Osteoblast (primary cell): Measurements from ENCODE around the gene HDGFL2. TPM values are rescaled to one million over a fixed set of nuclear protein-coding genes. Genes with fewer than 3 reads are reported as not detected.
A peak's percentile ranks its signal among the peaks of the same experiment; 100 is the strongest.

ENCODE experiments used
- DNase-seq: peaks from one replicate; pipeline ENCODE4 v3.0.0; 2011; ENCODE audit warnings: low spot score, mixed read lengths; ENCODE audit not compliant: insufficient read length; ENCODE audit errors: missing footprints
- H2AFZ ChIP-seq: 2 replicates; pipeline ENCODE4 v1.6.0; 2011; ENCODE audit warnings: mild to moderate bottlenecking, low read length
- H3K27ac ChIP-seq: 2 replicates; pipeline ENCODE4 v1.5.1; 2011; ENCODE audit warnings: mild to moderate bottlenecking, low read depth, low read length, moderate library complexity
- H3K27me3 ChIP-seq: 2 replicates; pipeline ENCODE4 v1.6.0; 2012; ENCODE audit warnings: mild to moderate bottlenecking, control low read depth, inconsistent platforms, low read length, moderate library complexity; ENCODE audit not compliant: insufficient read depth
- H3K36me3 ChIP-seq: 2 replicates; pipeline ENCODE4 v1.5.1; 2011; ENCODE audit warnings: mild to moderate bottlenecking, low read length, control low read depth, moderate library complexity; ENCODE audit not compliant: insufficient read depth
- H3K4me1 ChIP-seq: 2 replicates; pipeline ENCODE4 v1.5.1; 2011; ENCODE audit warnings: mild to moderate bottlenecking, low read length, control low read depth, moderate library complexity; ENCODE audit not compliant: insufficient read depth
- H3K4me2 ChIP-seq: 2 replicates; pipeline ENCODE4 v1.6.0; 2011; ENCODE audit warnings: mild to moderate bottlenecking, low read length; ENCODE audit not compliant: insufficient read depth
- H3K4me3 ChIP-seq: fragments of 200-600 bp; sonication (generic); 3 replicates; pipeline ENCODE4 v1.5.1; 2012; ENCODE audit warnings: mild to moderate bottlenecking, low read length, inconsistent platforms; ENCODE audit not compliant: insufficient read depth
- H3K79me2 ChIP-seq: 2 replicates; pipeline ENCODE4 v1.6.0; 2012; ENCODE audit warnings: mild to moderate bottlenecking, low read length, control low read depth, inconsistent platforms; ENCODE audit not compliant: insufficient read depth
- H3K9me3 ChIP-seq: 2 replicates; pipeline ENCODE4 v1.5.1; 2011; ENCODE audit warnings: low read depth, low read length, control low read depth
- H4K20me1 ChIP-seq: 2 replicates; pipeline ENCODE4 v1.6.0; 2012; ENCODE audit warnings: mild to moderate bottlenecking, low read length, control low read depth; ENCODE audit not compliant: insufficient read depth
- CTCF ChIP-seq: IDR thresholded peaks from 2 replicates; pipeline ENCODE4 v1.5.1; 2011; ENCODE audit warnings: mild to moderate bottlenecking, low read depth, low read length, moderate library complexity; ENCODE audit errors: extremely low read depth
- total RNA-seq: library from RNA; depleted of rRNA; stranded (reverse); fragments of >200 nt; gene quantifications from 2 replicates; pipeline ENCODE4 v1.2.3, GENCODE V29; 2012

Gene HDGFL2
- total RNA-seq, 1 donor: 48.5 TPM

GRCh38 chr19:4519521-4520277 lies 47.6 kb downstream of the HDGFL2 start:
- no peaks in the 10 kb centered on the region for H3K9me3 ChIP-seq
- H3K27ac ChIP-seq: no peak overlapping the region
- no peaks in the 10 kb centered on the region for H3K36me3 ChIP-seq
- peaks cover 7% of the 10 kb centered on the region for H3K4me1 ChIP-seq
- no peaks in the 10 kb centered on the region for H4K20me1 ChIP-seq
- peaks cover 20% of the 10 kb centered on the region for H3K27me3 ChIP-seq
- peak; percentile 92 for DNase-seq
- peak overlapping the region; percentile 29 for H2AFZ ChIP-seq
- H3K79me2 ChIP-seq: no peaks in the 10 kb centered on the region
- TF ChIP-seq CTCF: no peak
- H3K4me2 ChIP-seq: no peak overlapping the region
- no peak overlapping the region for H3K4me3 ChIP-seq

GRCh38 chr19:4521170-4521887 lies 49.2 kb downstream of the HDGFL2 start:
- Histone ChIP-seq H3K79me2 (no peaks in the 10 kb centered on the region), H3K4me1 (peaks cover 7% of the 10 kb centered on the region)
- DNase-seq: no peak

GRCh38 chr19:4521888-4522242 lies 49.8 kb downstream of the HDGFL2 start:
- Histone ChIP-seq H2AFZ (no peak overlapping the region), H3K4me1 (peaks cover 7% of the 10 kb centered on the region)

More at GRCh38 chr19:4521170-4521887, 49.2 kb downstream of the HDGFL2 start:
- no peaks in the 10 kb centered on the region for H3K9me3 ChIP-seq
- no peak overlapping the region for H3K27ac ChIP-seq
- no peaks in the 10 kb centered on the region for H3K36me3 ChIP-seq
- no peak for TF ChIP-seq CTCF
- H3K4me3 ChIP-seq: no peak overlapping the region
- H3K4me2 ChIP-seq: no peak overlapping the region
- H3K27me3 ChIP-seq: peaks cover 17% of the 10 kb centered on the region
- H4K20me1 ChIP-seq: no peaks in the 10 kb centered on the region
- H2AFZ ChIP-seq: no peak overlapping the region

More at GRCh38 chr19:4521888-4522242, 49.8 kb downstream of the HDGFL2 start:
- no peaks in the 10 kb centered on the region for H3K79me2 ChIP-seq
- no peak for TF ChIP-seq CTCF
- H4K20me1 ChIP-seq: no peaks in the 10 kb centered on the region
- no peaks in the 10 kb centered on the region for H3K36me3 ChIP-seq
- H3K9me3 ChIP-seq: no peaks in the 10 kb centered on the region
- H3K27ac ChIP-seq: no peak overlapping the region
- H3K27me3 ChIP-seq: peaks cover 17% of the 10 kb centered on the region
- H3K4me2 ChIP-seq: no peak overlapping the region
- no peak overlapping the region for H3K4me3 ChIP-seq
- no peak for DNase-seq
